OCI-LY1 (cell line): ENCODE results near the gene SERINC2.

Experiments
- CTCF ChIP-seq: fragments of 200-600 bp; sonication (generic), shearing (Covaris generic); IDR thresholded peaks from 2 replicates; pipeline ENCODE4 v1.5.1; 2017; ENCODE audit warnings: mild to moderate bottlenecking, antibody characterized with exemption, low read length, moderate library complexity, mixed read lengths
- EZH2 ChIP-seq: fragments of 200-600 bp; sonication (generic), shearing (Covaris generic); IDR thresholded peaks from 2 replicates; pipeline ENCODE4 v1.8.0; 2017; ENCODE audit warnings: borderline replicate concordance, mixed run types, mild to moderate bottlenecking, antibody characterized with exemption, low read length, moderate library complexity, mixed read lengths

GRCh38 chr1:31445951-31446350 lies 32.9 kb downstream of the SERINC2 start:
- TF ChIP-seq EZH2 (no peak), CTCF (no peak)
